ENCODE results near the gene SORCS2. TPM values are rescaled to one million over a fixed set of nuclear protein-coding genes. Genes with fewer than 3 reads are reported as not detected.

The SORCS2 gene
- total RNA-seq, 2 experiments from 2014 or later = 0.03 TPM; not detected in 1

DNA sequence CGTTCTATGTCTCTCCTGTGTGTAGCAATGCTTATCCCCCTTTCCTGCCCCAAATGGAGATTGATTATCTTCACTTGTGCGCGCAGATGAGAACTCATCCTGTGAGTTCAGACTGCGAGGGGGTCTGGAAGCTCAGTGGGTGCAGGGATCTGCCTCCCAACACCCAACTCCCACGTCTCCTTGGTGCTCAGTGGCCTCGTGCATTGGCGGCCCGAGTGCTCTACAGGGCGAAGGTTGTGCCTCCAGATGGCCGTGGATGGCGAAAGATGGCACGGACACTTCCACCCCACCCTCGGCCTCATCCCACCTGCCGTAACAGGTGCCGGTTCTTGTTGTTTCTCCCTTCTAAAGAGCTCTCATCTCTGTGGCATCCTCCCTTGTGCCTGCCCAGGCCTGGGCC, 45.1 kb upstream of the SORCS2 start:
- H3K9me2 ChIP-seq (ENCODE audit: insufficient read depth, low read length) = no peaks in the 10 kb centered on the region
- H3K79me2 ChIP-seq (ENCODE audit: insufficient read depth, low read depth, low read length) = no peaks in the 10 kb centered on the region
- H3K4me1 ChIP-seq (ENCODE audit: insufficient read depth, low read length, poor library complexity, severe bottlenecking) = no peaks in the 10 kb centered on the region
- H3K9me3 ChIP-seq (ENCODE audit: low read length) = no peaks in the 10 kb centered on the region
- intact Hi-C loops (cut with micrococcal nuclease; ENCODE audit: unreplicated experiment) = no loop called here
- H3K27ac ChIP-seq (ENCODE audit: low read depth, low read length, poor library complexity, severe bottlenecking) = no peak overlapping the region
- POLR2A ChIA-PET = no interaction called here
- CTCF ChIA-PET (ENCODE audit: unreplicated experiment) = no interaction called here
- no peak for TF ChIP-seq EZH2phosphoT487 (IDR thresholded peaks at IDR 0.05; ENCODE audit: borderline replicate concordance, low read depth, low read length)
- TF ChIP-seq, protein P1, sequence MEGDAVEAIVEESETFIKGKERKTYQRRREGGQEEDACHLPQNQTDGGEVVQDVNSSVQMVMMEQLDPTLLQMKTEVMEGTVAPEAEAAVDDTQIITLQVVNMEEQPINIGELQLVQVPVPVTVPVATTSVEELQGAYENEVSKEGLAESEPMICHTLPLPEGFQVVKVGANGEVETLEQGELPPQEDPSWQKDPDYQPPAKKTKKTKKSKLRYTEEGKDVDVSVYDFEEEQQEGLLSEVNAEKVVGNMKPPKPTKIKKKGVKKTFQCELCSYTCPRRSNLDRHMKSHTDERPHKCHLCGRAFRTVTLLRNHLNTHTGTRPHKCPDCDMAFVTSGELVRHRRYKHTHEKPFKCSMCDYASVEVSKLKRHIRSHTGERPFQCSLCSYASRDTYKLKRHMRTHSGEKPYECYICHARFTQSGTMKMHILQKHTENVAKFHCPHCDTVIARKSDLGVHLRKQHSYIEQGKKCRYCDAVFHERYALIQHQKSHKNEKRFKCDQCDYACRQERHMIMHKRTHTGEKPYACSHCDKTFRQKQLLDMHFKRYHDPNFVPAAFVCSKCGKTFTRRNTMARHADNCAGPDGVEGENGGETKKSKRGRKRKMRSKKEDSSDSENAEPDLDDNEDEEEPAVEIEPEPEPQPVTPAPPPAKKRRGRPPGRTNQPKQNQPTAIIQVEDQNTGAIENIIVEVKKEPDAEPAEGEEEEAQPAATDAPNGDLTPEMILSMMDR (conservative IDR thresholded peaks at IDR 0.05; ENCODE audit: low read length) = no peak
- H3K36me3 ChIP-seq (ENCODE audit: insufficient read depth, low read length) = no peaks in the 10 kb centered on the region
- no peak overlapping the region for H3K4me2 ChIP-seq (ENCODE audit: low read length)
- no peak for DNase-seq (ENCODE audit: low spot score)
- H4K20me1 ChIP-seq (ENCODE audit: insufficient read depth, low read length) = no peaks in the 10 kb centered on the region
- H2AFZ ChIP-seq (ENCODE audit: low read length) = no peak overlapping the region
- BruUV-seq (replicated peaks) = no TSS peak
- H3K4me3 ChIP-seq (ENCODE audit: low read depth, low read length, poor library complexity, severe bottlenecking) = no peak overlapping the region

DNA sequence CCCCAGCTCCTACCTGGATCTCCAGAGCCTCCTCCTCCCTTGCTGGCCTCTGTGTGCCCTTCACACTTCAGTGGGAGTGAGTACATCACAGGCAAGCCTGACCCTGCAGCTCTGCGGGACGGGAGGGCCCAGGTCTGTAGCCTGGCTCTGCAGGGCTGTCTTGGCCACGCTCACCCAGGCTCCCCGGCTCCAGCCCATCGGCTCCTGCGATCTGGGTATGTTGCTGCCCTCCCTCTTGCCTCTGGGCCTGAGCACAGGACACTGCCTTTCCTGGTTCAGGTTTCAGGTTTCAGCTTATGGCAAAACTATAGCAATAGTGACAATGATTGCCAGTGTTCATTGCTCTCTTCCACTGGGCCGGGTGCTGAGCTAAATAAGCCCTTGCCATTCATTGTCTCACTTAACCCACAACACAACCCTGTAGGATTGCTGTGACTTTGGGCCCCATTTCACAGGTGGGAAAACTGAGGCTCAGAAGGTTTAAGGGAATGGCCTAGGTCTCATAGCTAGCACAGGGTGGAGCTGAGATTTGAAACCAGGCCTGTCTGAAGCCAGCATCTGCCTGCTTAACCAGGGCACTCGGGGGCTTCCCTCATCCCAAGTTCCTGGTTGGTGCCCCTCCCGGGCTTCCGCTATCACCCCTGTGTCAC, 44.6 kb upstream of the SORCS2 start:
- POLR2A ChIA-PET = no interaction called here
- H3K27ac ChIP-seq (ENCODE audit: low read depth, low read length, poor library complexity, severe bottlenecking) = no peak overlapping the region
- H3K9me3 ChIP-seq (ENCODE audit: low read length) = no peaks in the 10 kb centered on the region
- H3K4me1 ChIP-seq (ENCODE audit: insufficient read depth, low read length, poor library complexity, severe bottlenecking) = no peaks in the 10 kb centered on the region
- TF ChIP-seq EZH2phosphoT487 (IDR thresholded peaks at IDR 0.05; ENCODE audit: borderline replicate concordance, low read depth, low read length) = no peak
- TF ChIP-seq, protein P1 (conservative IDR thresholded peaks at IDR 0.05; ENCODE audit: low read length) = no peak
- intact Hi-C loops (cut with micrococcal nuclease; ENCODE audit: unreplicated experiment) = no loop called here
- BruUV-seq (replicated peaks) = no TSS peak
- no peaks in the 10 kb centered on the region for H4K20me1 ChIP-seq (ENCODE audit: insufficient read depth, low read length)
- no peak overlapping the region for H2AFZ ChIP-seq (ENCODE audit: low read length)
- H3K79me2 ChIP-seq (ENCODE audit: insufficient read depth, low read depth, low read length) = no peaks in the 10 kb centered on the region
- DNase-seq (ENCODE audit: low spot score) = no peak
- CTCF ChIA-PET (ENCODE audit: unreplicated experiment) = no interaction called here
- no peaks in the 10 kb centered on the region for H3K9me2 ChIP-seq (ENCODE audit: insufficient read depth, low read length)
- H3K4me2 ChIP-seq (ENCODE audit: low read length) = no peak overlapping the region
- no peak overlapping the region for H3K4me3 ChIP-seq (ENCODE audit: low read depth, low read length, poor library complexity, severe bottlenecking)
- H3K36me3 ChIP-seq (ENCODE audit: insufficient read depth, low read length) = no peaks in the 10 kb centered on the region

DNA sequence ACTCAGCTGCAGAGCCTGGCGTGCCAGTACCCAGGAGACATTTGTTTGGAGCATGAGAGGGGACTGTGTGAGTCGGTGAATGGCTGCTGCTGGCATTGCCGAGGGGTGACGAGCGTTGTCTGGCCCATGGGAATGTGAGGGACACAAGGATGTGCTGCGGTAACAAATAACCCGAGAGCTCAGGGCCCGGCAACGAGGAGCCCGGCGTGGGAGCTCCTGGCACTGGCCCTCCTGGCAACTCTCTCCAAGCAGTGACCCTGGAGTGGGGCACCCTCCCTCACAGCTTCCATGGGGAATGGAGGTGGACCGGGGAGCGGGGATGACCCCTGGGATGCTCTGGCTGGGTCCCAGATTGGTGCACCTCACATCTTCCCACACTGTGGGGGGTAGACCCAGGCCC, 44.0 kb upstream of the SORCS2 start:
- no TSS peak for BruUV-seq (replicated peaks)
- ChIA-PET POLR2A (interaction anchor here (0.6 kb wide), 1 partner anchor 62 kb away, joined by 3 read pairs; no protein-coding TSS in a partner anchor), CTCF (ENCODE audit: unreplicated experiment) (no interaction called here)
- no peaks in the 10 kb centered on the region for H3K4me1 ChIP-seq (ENCODE audit: insufficient read depth, low read length, poor library complexity, severe bottlenecking)
- H2AFZ ChIP-seq (ENCODE audit: low read length) = no peak overlapping the region
- H3K9me3 ChIP-seq (ENCODE audit: low read length) = no peaks in the 10 kb centered on the region
- no peak overlapping the region for H3K4me3 ChIP-seq (ENCODE audit: low read depth, low read length, poor library complexity, severe bottlenecking)
- no peaks in the 10 kb centered on the region for H3K36me3 ChIP-seq (ENCODE audit: insufficient read depth, low read length)
- H3K4me2 ChIP-seq (ENCODE audit: low read length) = no peak overlapping the region
- TF ChIP-seq EZH2phosphoT487 (IDR thresholded peaks at IDR 0.05; ENCODE audit: borderline replicate concordance, low read depth, low read length) = no peak
- TF ChIP-seq, protein P1 (conservative IDR thresholded peaks at IDR 0.05; ENCODE audit: low read length) = no peak
- no peaks in the 10 kb centered on the region for H3K79me2 ChIP-seq (ENCODE audit: insufficient read depth, low read depth, low read length)
- no peaks in the 10 kb centered on the region for H4K20me1 ChIP-seq (ENCODE audit: insufficient read depth, low read length)
- intact Hi-C loops (cut with micrococcal nuclease; ENCODE audit: unreplicated experiment) = no loop called here
- H3K27ac ChIP-seq (ENCODE audit: low read depth, low read length, poor library complexity, severe bottlenecking) = no peak overlapping the region
- DNase-seq (ENCODE audit: low spot score) = no peak
- H3K9me2 ChIP-seq (ENCODE audit: insufficient read depth, low read length) = no peaks in the 10 kb centered on the region

Measured in OCI-LY7 (cell line).